GM18505 (cell line): ENCODE measurements around the gene AP1G2.
"Not testable (repeated sequence)": the region's sequence is repeated elsewhere in the genome, so short reads cannot be mapped to it uniquely, and the experiment has no call there.

Source experiments
- ATAC-seq: cut with Tn5 transposase; IDR thresholded peaks from one replicate; pipeline ENCODE4 v1.9.1; 2021; ENCODE audit not compliant: unreplicated experiment
- POLR2A ChIP-seq: IDR thresholded peaks from 4 replicates; pipeline ENCODE4 v1.6.1; 2011; ENCODE audit warnings: borderline replicate concordance; ENCODE audit not compliant: insufficient read depth, insufficient read length; ENCODE audit errors: extremely low read depth

Gene AP1G2

DNA sequence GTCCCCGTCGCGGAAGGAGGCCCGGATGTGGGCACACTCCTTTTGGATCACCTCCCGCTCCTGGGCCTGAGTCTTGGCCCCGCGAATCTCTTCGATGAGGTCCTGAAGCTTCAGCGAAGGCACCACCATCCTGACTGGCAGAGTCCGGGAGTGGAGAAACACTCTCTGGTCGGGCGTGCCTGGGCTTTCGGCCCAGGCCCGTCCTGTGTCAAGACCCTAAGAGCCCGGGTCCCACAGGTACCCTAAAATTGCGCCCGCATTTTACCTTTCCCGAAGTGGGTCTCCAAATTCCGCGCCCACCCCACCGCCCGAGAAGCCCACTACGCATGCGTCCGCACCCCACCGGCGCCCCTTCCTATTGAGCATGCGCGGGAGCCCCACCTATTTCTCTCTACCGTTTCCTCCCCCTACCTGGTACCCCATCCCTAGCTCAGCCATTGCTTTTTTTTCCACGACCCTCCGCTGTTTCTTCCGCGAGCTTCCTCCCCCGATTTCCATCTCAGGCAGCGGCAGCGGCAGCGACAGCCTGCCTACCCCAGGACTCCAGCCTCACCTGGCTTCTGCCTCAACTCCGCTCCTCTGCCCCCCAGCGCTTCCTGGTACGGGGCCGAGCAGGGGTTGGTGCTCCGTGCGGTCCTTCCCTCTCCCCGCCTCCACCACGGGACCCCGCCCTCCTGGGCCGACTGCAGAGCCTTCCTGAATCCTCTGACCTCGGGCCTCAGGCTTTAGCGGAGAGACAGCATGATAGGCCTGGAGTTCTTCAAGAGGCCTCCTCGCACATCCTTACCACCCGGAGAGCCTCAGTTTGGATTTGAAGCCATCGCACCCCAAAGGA lies at the start of gene AP1G2:
TSS of gene AP1G2 (minus strand) at position 606 of the 835 bp plus-strand sequence. CDS start at position 129, 477 bp downstream.
- ATAC-seq, result peak; percentile 75
- TF ChIP-seq POLR2A, result peak; percentile 97

- TF ChIP-seq POLR2A, result no peak
- ATAC-seq, result no peak
Observed at GRCh38 chr14:23615856-23616255, 48.3 kb upstream of the AP1G2 start.

DNA sequence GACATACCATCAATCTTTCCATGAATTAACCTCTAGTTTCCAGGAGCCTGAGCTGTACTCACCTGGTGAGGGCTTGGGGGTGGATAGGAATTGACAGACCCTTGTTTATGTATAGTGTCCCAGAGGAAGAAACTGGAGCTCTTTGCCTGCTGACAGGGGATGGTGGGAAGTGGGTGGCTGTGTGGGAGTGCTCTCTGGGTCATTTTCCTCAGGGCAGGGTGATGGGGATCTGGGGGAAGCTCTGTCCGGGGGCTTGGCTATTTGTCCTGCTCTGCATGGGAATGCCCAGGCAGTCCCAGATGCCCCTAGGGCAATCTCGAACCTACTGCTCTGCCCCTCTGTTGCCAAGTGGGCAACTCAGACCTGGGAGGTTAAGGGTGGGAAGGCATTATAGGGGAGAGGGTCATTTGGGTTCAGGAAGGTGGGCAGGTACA lies 46.8 kb upstream of the AP1G2 start:
- TF ChIP-seq POLR2A, result no peak
- no peak for ATAC-seq

GRCh38 chr14:23613242-23614070 lies 45.9 kb upstream of the AP1G2 start:
- ATAC-seq, result no peak
- no peak for TF ChIP-seq POLR2A

GRCh38 chr14:23612802-23613201 lies 45.2 kb upstream of the AP1G2 start:
- no peak for ATAC-seq
- no peak for TF ChIP-seq POLR2A

- ATAC-seq, result no peak
- TF ChIP-seq POLR2A, result no peak
Observed at GRCh38 chr14:23612354-23612732, 44.8 kb upstream of the AP1G2 start.

DNA sequence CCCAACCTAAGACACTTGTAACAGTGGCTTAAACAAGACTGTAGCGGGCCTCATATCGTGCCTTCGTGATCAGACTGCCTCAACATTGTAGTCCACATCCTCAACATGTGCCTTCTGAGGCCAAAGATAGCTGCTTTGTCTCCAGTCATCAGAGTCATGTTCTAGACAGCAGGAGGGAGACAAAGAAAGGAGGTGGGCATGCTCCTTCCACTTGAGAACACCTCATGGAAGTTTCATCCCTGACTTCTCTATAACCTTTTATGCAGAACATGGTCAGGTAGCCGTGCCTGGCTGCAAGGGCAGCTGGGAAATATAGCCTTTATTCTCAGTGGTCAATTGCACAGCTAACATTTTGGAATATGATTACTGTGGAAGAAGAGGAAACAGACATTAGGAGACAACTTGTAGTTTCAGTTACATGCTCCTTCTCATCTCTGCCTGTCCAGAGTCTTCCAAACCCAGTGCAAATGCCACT lies 43.3 kb upstream of the AP1G2 start:
- ATAC-seq, result no peak
- no peak for TF ChIP-seq POLR2A

GRCh38 chr14:23610090-23610814 lies 42.7 kb upstream of the AP1G2 start:
- TF ChIP-seq POLR2A, result no peak
- ATAC-seq, result no peak

- ATAC-seq, result not testable (repeated sequence)
Observed at GRCh38 chr14:23609411-23610089, 42.0 kb upstream of the AP1G2 start.

DNA sequence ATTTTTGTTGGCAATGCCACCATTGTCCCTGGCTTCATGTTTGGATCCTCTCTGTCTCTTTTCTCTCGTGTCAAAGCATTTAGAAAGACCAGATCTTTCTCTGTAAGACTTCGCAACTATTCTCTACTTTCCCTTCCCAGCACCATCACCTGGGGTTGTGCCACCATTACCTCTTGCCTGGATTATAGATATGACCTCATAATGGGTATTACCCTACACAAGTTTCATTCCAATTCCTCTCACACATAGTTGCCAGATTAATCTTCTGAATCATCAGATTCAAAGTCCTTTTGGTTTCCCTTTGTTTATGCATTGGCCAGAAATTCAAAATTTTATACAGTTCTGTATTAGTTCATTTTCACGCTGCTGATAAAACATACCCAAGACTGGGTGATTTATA lies 41.4 kb upstream of the AP1G2 start:
- no peak for ATAC-seq
- TF ChIP-seq POLR2A, result no peak

DNA sequence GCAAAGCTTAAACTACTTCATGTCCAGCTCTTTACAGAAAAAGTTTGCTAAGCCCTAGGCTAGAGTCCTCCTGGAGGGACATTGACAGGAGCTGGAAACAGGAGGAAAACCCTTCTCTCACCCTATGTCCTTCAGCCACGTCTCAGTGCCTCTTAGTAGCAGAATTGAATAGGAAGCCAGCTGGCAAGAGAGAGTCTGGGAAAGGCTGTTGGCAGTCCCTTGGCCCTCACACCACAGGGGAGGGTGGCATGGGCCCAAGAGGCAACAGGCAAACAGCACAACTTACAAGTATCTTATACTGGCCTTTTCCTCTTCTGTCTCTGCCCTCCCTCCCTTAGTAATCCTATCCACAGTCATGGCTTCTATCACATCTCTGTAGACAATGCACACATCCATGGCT lies 40.9 kb upstream of the AP1G2 start:
- ATAC-seq, result no peak
- no peak for TF ChIP-seq POLR2A

DNA sequence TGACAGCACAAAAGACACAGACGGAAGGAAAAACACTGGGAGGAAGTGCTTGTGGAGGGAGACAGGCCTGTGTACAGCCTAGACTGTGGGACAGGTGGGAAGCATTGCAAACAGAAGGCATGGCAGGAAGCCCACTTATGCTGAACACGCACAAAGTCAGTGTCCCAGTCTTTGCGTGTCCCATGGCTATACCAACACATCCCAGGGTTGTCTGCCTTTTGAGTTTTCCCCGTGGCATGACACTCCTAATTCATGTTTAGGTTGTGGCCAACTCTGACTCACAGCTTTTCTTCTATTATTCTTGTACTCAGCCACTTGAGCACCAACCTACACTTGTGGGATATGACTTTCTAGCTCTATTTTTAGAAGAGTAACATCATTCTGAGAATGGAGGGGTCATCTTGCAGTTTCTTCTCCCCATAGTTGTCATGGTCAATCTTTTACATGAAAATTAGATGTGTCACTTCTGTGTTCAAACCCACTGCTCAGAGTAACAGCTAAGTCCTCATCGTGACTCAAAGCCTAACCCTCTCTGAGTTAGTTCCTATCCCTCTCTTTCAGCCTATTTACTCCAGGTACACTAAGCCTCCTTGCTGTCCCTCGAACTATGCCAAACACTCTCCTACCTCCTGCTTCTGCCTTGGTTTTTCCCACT lies 38.5 kb upstream of the AP1G2 start:
- peak; percentile 75 for ATAC-seq
- peak; percentile 47 for TF ChIP-seq POLR2A
